ENCODE data around the gene TAC4.
A peak's percentile ranks its signal among the peaks of the same experiment; 100 is the strongest.

Gene TAC4

DNA sequence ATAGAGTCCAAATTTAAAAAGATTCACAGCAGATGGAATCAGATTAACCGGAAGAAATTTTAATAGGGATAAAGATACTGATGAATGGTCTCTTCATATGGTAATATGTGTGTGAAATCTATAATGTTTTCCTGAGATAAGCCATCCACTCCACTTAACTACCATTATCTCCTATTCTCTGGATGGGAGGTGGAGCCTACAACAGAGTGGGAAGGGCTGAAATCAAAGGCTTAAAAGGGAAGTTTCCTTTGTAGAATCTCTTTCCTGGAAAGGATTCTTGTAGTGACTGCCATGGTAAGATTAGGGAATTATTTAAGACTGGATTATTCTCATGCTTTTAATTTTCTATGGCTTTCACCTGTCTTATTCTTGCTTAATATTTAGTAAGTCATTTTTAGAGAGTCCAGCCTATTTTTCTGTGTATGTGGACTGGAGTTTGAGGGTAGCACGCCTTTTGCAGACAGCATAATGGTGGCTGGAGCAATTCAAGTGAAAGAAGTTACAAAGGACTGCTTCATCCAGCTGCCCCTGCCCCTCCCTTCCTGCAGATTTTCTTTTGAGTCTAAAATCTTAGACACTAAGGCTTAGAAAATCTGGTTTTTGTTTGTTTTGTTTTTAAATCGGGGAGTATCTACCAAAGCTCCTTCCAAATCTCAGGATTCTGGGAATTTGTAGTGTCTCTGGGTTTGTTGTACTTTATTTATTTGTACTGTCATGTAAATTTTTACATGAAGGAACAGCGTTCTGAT lies 32.9 kb downstream of the TAC4 start:
- DNase-seq (ENCODE audit: low spot score) = no peak

GRCh38 chr17:49809056-49809455 lies 38.8 kb downstream of the TAC4 start:
- DNase-seq (ENCODE audit: low spot score) = no peak

DNA sequence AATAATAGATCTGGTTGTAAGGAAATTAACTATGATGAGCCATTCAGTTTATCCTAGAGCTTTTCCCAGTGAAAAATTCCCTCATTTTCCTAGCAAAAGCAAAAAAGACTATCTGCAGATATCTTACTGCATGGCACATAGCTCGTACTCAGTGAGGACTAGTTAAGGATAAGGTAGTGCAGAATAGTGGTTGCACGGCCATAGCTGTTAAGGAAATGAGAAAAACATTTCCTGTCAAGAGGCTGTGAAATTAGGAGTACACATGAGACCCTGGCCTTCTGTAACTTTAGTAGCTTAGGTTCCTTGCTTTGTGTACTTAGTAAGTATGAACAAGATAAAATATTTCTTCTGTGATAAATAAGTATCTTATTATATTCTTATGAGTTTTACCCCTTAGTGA lies 49.1 kb downstream of the TAC4 start:
- DNase-seq (ENCODE audit: low spot score) = no peak

GRCh38 chr17:49798182-49798581 lies 49.7 kb downstream of the TAC4 start:
- DNase-seq (ENCODE audit: low spot score) = no peak

DNA sequence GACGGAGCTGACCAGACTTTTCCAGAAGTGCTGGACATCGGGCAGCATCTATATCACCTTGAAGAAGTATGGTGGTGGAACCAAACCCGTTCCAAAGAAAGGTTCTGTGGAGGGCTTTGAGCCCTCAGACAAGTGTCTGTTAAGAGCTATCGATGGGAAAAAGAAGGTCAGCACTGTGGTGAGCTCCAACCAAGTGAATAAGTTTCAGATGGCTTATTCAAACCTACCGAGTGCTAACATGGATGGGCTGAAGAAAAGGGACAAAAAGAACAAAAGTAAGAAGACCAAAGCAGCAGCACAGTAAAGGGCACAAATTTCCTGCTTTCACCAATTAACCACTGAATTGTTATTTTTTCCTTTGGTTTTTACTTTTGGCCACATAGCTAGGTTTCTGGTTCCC lies 52.5 kb downstream of the TAC4 start:
- no peak for DNase-seq (ENCODE audit: low spot score)

- no peak for DNase-seq (ENCODE audit: low spot score)
Observed at GRCh38 chr17:49793309-49793708, 54.6 kb downstream of the TAC4 start.

- no peak for DNase-seq (ENCODE audit: low spot score)
Observed at GRCh38 chr17:49789243-49789578, 58.7 kb downstream of the TAC4 start.

DNA sequence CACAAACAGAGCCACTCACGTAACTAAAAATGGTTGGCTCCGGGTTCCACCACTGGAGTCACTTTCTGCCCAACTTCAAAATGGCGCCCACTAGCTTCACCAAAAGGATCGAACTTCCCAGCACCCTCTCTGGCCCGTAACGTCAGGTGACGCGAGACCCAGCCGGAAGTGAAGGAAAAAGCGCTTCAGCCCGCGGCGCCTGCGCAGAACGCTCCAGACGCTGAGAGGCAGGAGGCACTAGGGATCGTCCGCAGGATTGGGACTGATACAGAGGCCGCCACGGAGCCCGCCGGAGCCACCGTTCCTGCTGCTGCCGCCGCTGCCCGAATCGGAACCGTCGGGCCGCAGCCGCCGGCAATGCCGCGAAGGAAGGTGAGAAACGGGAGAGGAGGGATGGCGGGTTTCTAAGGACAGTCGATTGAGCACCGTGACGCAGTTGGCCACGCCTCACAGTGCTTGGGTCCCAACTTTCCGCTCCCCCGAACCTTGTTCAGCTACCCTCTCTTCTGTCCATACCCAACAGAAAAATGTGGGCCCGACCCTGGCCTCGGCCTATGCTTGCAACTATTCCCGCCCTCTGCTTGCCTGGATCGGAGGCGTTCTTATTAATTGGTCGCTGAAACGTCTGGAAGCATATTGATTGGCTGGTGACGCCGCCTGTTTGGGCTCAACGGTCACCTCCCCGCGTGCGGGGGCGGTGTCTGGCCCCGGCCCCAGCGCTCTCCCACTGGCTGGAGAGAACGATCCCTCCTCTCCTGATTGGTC lies 59.2 kb downstream of the TAC4 start, which contains the start of gene KAT7:
TSS of gene KAT7 (plus strand) at position 204 of the 765 bp plus-strand sequence. CDS start at position 358, 154 bp downstream.
- peak; percentile 100 for DNase-seq (ENCODE audit: low spot score)

Data from SK-N-DZ (cell line).